Keratinocyte (primary cell): ENCODE data around the gene FBXO41. TPM values are rescaled to one million over a fixed set of nuclear protein-coding genes. Genes with fewer than 3 reads are reported as not detected.

Experiments used
- DNase-seq: peaks from one replicate; pipeline ENCODE4 v3.0.0-alpha.2; 2011; ENCODE audit warnings: low read depth, missing footprints, low spot score
- FAIRE-seq: peaks from 2 replicates; lab custom pipeline; 2011; peaks lifted over from hg19 to GRCh38; lab: Jason Lieb, UNC
- H2AFZ ChIP-seq: 2 replicates; pipeline ENCODE4 v1.6.0; 2012; ENCODE audit warnings: low read length, control low read depth, inconsistent platforms; ENCODE audit not compliant: control insufficient read depth
- H3K27ac ChIP-seq: 2 replicates; pipeline ENCODE4 v1.5.1; 2011; ENCODE audit warnings: low read length; ENCODE audit not compliant: control insufficient read depth, insufficient read depth
- H3K27me3 ChIP-seq: 3 replicates; pipeline ENCODE4 v1.6.0; 2011; ENCODE audit warnings: low read length; ENCODE audit not compliant: control insufficient read depth, insufficient read depth; ENCODE audit errors: extremely low read depth
- H3K36me3 ChIP-seq, 2 experiments: 2 replicates in 1 of 2; 3 replicates in 1 of 2; pipeline ENCODE4 v1.5.1; 2011; ENCODE audit warnings: low read length in 2 of 2, mild to moderate bottlenecking in 1 of 2; ENCODE audit not compliant: control insufficient read depth in 2 of 2, insufficient read depth in 2 of 2; ENCODE audit errors: extremely low read depth in 1 of 2
- H3K4me1 ChIP-seq: 3 replicates; pipeline ENCODE4 v1.5.1; 2011; ENCODE audit warnings: low read length; ENCODE audit not compliant: control insufficient read depth, insufficient read depth; ENCODE audit errors: extremely low read depth
- H3K4me2 ChIP-seq: 3 replicates; pipeline ENCODE4 v1.6.0; 2011; ENCODE audit warnings: low read depth, low read length; ENCODE audit not compliant: control insufficient read depth, insufficient read depth; ENCODE audit errors: extremely low read depth
- H3K4me3 ChIP-seq, 3 experiments: fragments of 200-600 bp in 1 of 3; sonication (generic) in 1 of 3; 2 replicates in 2 of 3; 3 replicates in 1 of 3; pipeline ENCODE4 v1.5.1; 2011 to 2016; ENCODE audit warnings: low read length in 3 of 3, mild to moderate bottlenecking in 3 of 3, control low read depth in 2 of 3, inconsistent platforms in 1 of 3, low read depth in 1 of 3, mixed read lengths in 1 of 3, mixed run types in 1 of 3, moderate library complexity in 1 of 3; ENCODE audit not compliant: control insufficient read depth in 2 of 3, insufficient read depth in 2 of 3; ENCODE audit errors: extremely low read depth in 1 of 3
- H3K79me2 ChIP-seq: 2 replicates; pipeline ENCODE4 v1.6.0; 2012; ENCODE audit warnings: low read length; ENCODE audit not compliant: control insufficient read depth, insufficient read depth
- H3K9ac ChIP-seq: 3 replicates; pipeline ENCODE4 v1.6.0; 2011; ENCODE audit warnings: low read length; ENCODE audit not compliant: control insufficient read depth, insufficient read depth; ENCODE audit errors: extremely low read depth
- H3K9me1 ChIP-seq: 3 replicates; pipeline ENCODE4 v1.6.0; 2011; ENCODE audit warnings: low read length; ENCODE audit not compliant: control insufficient read depth, insufficient read depth; ENCODE audit errors: extremely low read depth
- H3K9me3 ChIP-seq: 2 replicates; pipeline ENCODE4 v1.5.1; 2012; ENCODE audit warnings: low read depth, low read length; ENCODE audit not compliant: control insufficient read depth
- H4K20me1 ChIP-seq: 3 replicates; pipeline ENCODE4 v1.6.0; 2011; ENCODE audit warnings: low read length; ENCODE audit not compliant: control insufficient read depth, insufficient read depth; ENCODE audit errors: extremely low read depth
- CTCF ChIP-seq, 3 experiments: IDR thresholded peaks in 1 of 3; conservative IDR thresholded peaks in 1 of 3; optimal IDR thresholded peaks in 1 of 3; 2 replicates in 2 of 3; 3 replicates in 1 of 3; pipeline versions ENCODE3 to v1.5.1; 2011; ENCODE audit warnings: low read length in 3 of 3, mild to moderate bottlenecking in 3 of 3, moderate library complexity in 2 of 3, control low read depth in 1 of 3, inconsistent platforms in 1 of 3; ENCODE audit not compliant: insufficient read depth in 2 of 3; ENCODE audit errors: extremely low read depth in 1 of 3
- EZH2 ChIP-seq: IDR thresholded peaks from one replicate; pipeline ENCODE4 v1.6.1; 2012; ENCODE audit warnings: inconsistent platforms, mild to moderate bottlenecking, low read length, moderate library complexity
- dilution Hi-C: fragments of 300-500 bp; cut with MboI; formaldehyde crosslinking; loops from one replicate; pipeline ENCODE4 v1.7.0; 2020; ENCODE audit warnings: low sequenced_read_pairs; ENCODE audit not compliant: extremely low pct_ligation_motif_present
- polyA plus RNA-seq, 5 experiments: library from polyadenylated mRNA; depleted of rRNA in 3 of 5; stranded (reverse) in 3 of 5; stranded (forward) in 1 of 5; unstranded in 1 of 5; fragments of >200 nt; gene quantifications; 1 replicate in 1 of 5; 2 replicates in 3 of 5; 3 replicates in 1 of 5; pipeline versions ENCODE4 v1.2.1 to v1.2.3, GENCODE V29; 2011 to 2012; ENCODE audit warnings: missing spikeins in 2 of 5, low read depth in 1 of 5, low replicate concordance in 1 of 5

FBXO41 gene
- polyA plus RNA-seq, 1 donor (not counting 4 experiments of a cell fraction or from before 2014, with no cell fraction given), result 4.1 TPM

- Histone ChIP-seq H3K4me3 (no peak overlapping the region), H2AFZ (no peak overlapping the region), H3K9me3 (no peaks in the 10 kb centered on the region), H4K20me1 (no peaks in the 10 kb centered on the region), H3K9me1 (no peaks in the 10 kb centered on the region), H3K79me2 (no peaks in the 10 kb centered on the region), H3K36me3 (peaks cover 22 to 23% of the 10 kb centered on the region in 2 experiments), H3K4me2 (no peak overlapping the region), H3K27ac (no peak overlapping the region), H3K9ac (no peak overlapping the region), H3K27me3 (no peaks in the 10 kb centered on the region), H3K4me1 (no peaks in the 10 kb centered on the region)
- DNase-seq (no peak), FAIRE-seq (no peak)
- TF ChIP-seq CTCF (optimal IDR thresholded peaks at IDR 0.05 in 1 of 3, IDR thresholded peaks at IDR 0.05 in 1 of 3, conservative IDR thresholded peaks at IDR 0.05 in 1 of 3; ENCODE audit: extremely low read depth in 1 of 3, insufficient read depth in 2 of 3, low read length in 3 of 3) (no peak), EZH2 (no peak)
- dilution Hi-C loops, result no loop called here
Observed at GRCh38 chr2:73225513-73226360, 58.5 kb downstream of the FBXO41 start.

- no peaks in the 10 kb centered on the region for H4K20me1 ChIP-seq
- peaks cover 4% of the 10 kb centered on the region for H3K79me2 ChIP-seq
- dilution Hi-C loops, result no loop called here
- no peaks in the 10 kb centered on the region for H3K4me1 ChIP-seq
- H3K4me2 ChIP-seq, result no peak overlapping the region
- H3K9me3 ChIP-seq, result no peaks in the 10 kb centered on the region
- no peaks in the 10 kb centered on the region for H3K27me3 ChIP-seq
- DNase-seq (no peak), FAIRE-seq (no peak)
- H2AFZ ChIP-seq, result no peak overlapping the region
- H3K9me1 ChIP-seq, result no peaks in the 10 kb centered on the region
- no peak for TF ChIP-seq CTCF (optimal IDR thresholded peaks at IDR 0.05 in 1 of 3, IDR thresholded peaks at IDR 0.05 in 1 of 3, conservative IDR thresholded peaks at IDR 0.05 in 1 of 3; ENCODE audit: extremely low read depth in 1 of 3, insufficient read depth in 2 of 3, low read length in 3 of 3)
- no peak for TF ChIP-seq EZH2
- no peak overlapping the region for H3K27ac ChIP-seq
- H3K36me3 ChIP-seq, result peaks cover 26 to 34% of the 10 kb centered on the region in 2 experiments
- no peak overlapping the region for H3K4me3 ChIP-seq
- H3K9ac ChIP-seq, result no peak overlapping the region
Observed at GRCh38 chr2:73223821-73224220, 60.5 kb downstream of the FBXO41 start.
